GM12801 (cell line): ENCODE data around the gene SLC45A1.

Experiments used
- CTCF ChIP-seq: IDR thresholded peaks from one replicate; pipeline ENCODE4 v1.5.1; 2011; ENCODE audit warnings: control low read depth; ENCODE audit not compliant: insufficient read length; ENCODE audit errors: extremely low read depth

Gene SLC45A1

DNA sequence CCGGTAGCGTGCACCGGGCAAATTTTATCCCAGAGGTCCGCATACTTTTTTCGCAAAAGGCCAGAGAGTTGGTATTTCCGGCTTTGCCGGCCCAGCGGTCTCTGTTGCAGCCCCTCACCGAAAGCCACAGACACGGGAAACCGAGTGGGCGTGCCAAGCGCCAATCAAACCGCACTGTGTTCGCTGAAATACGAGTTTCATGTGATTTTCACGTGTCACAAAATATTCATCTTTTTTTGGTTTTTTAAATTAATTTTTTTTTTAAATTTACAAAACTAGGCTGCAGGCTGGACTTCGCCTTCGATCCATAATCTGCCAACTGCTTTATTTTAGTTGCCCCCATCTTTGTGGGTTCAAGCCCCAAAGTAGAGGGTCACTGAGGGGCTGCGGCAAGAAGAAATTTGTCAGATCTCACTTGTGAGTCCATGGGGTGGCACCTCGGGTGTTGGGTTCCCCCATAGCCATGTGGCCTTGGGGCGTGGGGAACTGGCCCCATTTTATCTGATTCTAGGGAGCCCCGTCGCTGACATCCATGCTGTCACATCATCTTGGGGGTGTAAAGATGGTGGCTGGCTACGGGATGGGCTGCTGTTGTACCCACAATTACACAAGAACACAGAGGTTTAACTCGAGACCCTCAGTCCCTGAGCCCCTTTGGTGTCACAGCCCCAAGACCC is 20.8 kb downstream of the SLC45A1 start:
- no peak for TF ChIP-seq CTCF

GRCh38 chr1:8339203-8339600 is 21.3 kb downstream of the SLC45A1 start:
- no peak for TF ChIP-seq CTCF

GRCh38 chr1:8340448-8340847 is 22.5 kb downstream of the SLC45A1 start:
- no peak for TF ChIP-seq CTCF

DNA sequence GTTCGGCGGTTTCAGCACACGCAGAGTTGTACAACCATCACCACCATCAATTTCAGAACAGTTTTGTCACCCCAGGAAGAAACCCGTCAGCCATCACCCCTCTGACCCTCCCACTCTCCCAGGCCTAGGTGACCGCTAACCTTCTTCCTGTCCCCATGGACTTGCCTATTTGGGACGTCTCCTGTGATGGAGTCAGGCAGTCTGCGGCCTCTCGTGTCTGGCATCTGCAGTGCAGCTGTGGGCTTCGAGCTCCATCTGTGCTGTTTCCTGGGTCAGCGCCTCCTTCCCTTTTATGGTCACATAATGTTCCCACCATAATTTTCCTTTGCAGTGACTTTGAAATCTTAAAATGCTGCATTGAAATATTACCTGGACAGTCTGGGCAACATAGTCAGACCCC is 24.4 kb downstream of the SLC45A1 start:
- TF ChIP-seq CTCF: no peak

GRCh38 chr1:8343044-8343443 is 25.1 kb downstream of the SLC45A1 start:
- no peak for TF ChIP-seq CTCF

DNA sequence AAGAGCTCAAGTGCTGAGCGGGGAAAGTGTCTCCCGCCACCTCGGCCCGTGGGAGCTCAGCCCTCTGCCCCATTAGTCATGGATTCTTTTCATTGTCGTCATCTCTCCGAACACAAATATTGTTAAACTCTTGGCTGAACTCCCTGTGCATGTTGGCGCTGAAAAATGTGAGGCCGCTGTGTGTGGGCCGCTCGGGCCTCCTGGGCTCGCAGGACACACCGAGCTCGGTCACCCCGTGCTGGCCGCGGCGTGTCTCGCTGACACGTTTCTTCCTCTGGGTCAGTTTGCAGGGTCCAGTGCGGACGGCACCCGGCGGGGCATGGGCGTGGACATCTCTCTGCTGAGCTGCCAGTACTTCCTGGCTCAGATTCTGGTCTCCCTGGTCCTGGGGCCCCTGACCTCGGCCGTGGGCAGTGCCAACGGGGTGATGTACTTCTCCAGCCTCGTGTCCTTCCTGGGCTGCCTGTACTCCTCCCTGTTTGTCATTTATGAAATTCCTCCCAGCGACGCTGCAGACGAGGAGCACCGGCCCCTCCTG is 25.6 kb downstream of the SLC45A1 start:
- no peak for TF ChIP-seq CTCF

GRCh38 chr1:8344893-8345507 is 27.1 kb downstream of the SLC45A1 start:
- TF ChIP-seq CTCF: no peak
